Hepatocyte (in vitro differentiated cells): Measurements from ENCODE around the gene NCAM1. TPM values are rescaled to one million over a fixed set of nuclear protein-coding genes. Genes with fewer than 3 reads are reported as not detected.

ENCODE experiments used
- DNase-seq: peaks from one replicate; pipeline ENCODE4 v3.0.0-alpha.2; 2016; ENCODE audit warnings: low spot score
- H2AFZ ChIP-seq: fragments of 200-600 bp; sonication (generic); 2 replicates; pipeline ENCODE4 v1.6.0; 2016; ENCODE audit warnings: antibody characterized with exemption, mild to moderate bottlenecking
- H3K27ac ChIP-seq: fragments of 200-600 bp; sonication (generic); 2 replicates; pipeline ENCODE4 v1.5.1; 2016; ENCODE audit warnings: mild to moderate bottlenecking
- H3K27me3 ChIP-seq: fragments of 200-600 bp; sonication (generic); 2 replicates; pipeline ENCODE4 v1.6.1; 2016
- H3K36me3 ChIP-seq: fragments of 200-600 bp; sonication (generic); replicated peaks from 2 replicates; pipeline ENCODE4 v1.5.1; 2016; ENCODE audit warnings: low read depth; ENCODE audit not compliant: insufficient read depth
- H3K4me1 ChIP-seq: fragments of 200-600 bp; sonication (generic); 2 replicates; pipeline ENCODE4 v1.5.1; 2016; ENCODE audit warnings: mild to moderate bottlenecking, moderate library complexity; ENCODE audit not compliant: insufficient read depth
- H3K4me2 ChIP-seq: fragments of 200-600 bp; sonication (generic); 2 replicates; pipeline ENCODE4 v1.6.0; 2016
- H3K4me3 ChIP-seq: fragments of 200-600 bp; sonication (generic); 2 replicates; pipeline ENCODE4 v1.5.1; 2016; ENCODE audit warnings: mild to moderate bottlenecking
- H3K79me2 ChIP-seq: fragments of 200-600 bp; sonication (generic); 2 replicates; pipeline ENCODE4 v1.6.0; 2017; ENCODE audit warnings: mild to moderate bottlenecking
- H3K9me2 ChIP-seq: fragments of 200-600 bp; sonication (generic); replicated peaks from 2 replicates; pipeline ENCODE4 v1.6.0; 2017; ENCODE audit warnings: mild to moderate bottlenecking; ENCODE audit not compliant: insufficient read depth
- H3K9me3 ChIP-seq: fragments of 200-600 bp; sonication (generic); 2 replicates; pipeline ENCODE4 v1.5.1; 2016; ENCODE audit warnings: low read depth, mild to moderate bottlenecking
- H4K20me1 ChIP-seq: fragments of 200-600 bp; sonication (generic); 2 replicates; pipeline ENCODE4 v1.6.0; 2016; ENCODE audit warnings: mild to moderate bottlenecking; ENCODE audit not compliant: insufficient read depth, poor library complexity, severe bottlenecking
- EZH2 ChIP-seq: fragments of 200-600 bp; sonication (generic); IDR thresholded peaks from 2 replicates; pipeline ENCODE4 v1.6.1; 2016; ENCODE audit warnings: antibody characterized with exemption, mild to moderate bottlenecking, borderline replicate concordance
- EZH2phosphoT487 ChIP-seq: fragments of 200-600 bp; sonication (generic); IDR thresholded peaks from one replicate; pipeline ENCODE4 v1.6.1; 2018; ENCODE audit warnings: antibody characterized with exemption, mild to moderate bottlenecking, low read depth, moderate library complexity; ENCODE audit not compliant: unreplicated experiment, severe bottlenecking
- WGBS: methylation state at CpG from one replicate; pipeline ENCODE4 v1.1.6; 2016; ENCODE audit warnings: low lambda C conversion rate; ENCODE audit errors: missing lambda C conversion rate; 5-methylcytosine and 5-hydroxymethylcytosine counted together
- polyA plus RNA-seq: library from polyadenylated mRNA; unstranded; fragments of >200 nt; fragmentation: Nextera tagmentation; extraction: Ambion mirVana; gene quantifications from 2 replicates; pipeline ENCODE4 v1.2.1, GENCODE V29; 2016
- total RNA-seq: library from RNA; depleted of rRNA; stranded (reverse); fragments of >200 nt; gene quantifications from 2 replicates; pipeline ENCODE4 v1.2.3, GENCODE V29; 2014
- TF ChIP-seq, protein P1 (sequence below): fragments of 200-600 bp; sonication (generic); IDR thresholded peaks from 2 replicates; pipeline ENCODE4 v1.5.1; 2016; ENCODE audit warnings: antibody characterized with exemption, mild to moderate bottlenecking; ENCODE audit not compliant: poor library complexity

Gene NCAM1
- total and polyA plus RNA-seq, 2 experiments from 2014 or later: 12.4 to 27.2 TPM

DNA sequence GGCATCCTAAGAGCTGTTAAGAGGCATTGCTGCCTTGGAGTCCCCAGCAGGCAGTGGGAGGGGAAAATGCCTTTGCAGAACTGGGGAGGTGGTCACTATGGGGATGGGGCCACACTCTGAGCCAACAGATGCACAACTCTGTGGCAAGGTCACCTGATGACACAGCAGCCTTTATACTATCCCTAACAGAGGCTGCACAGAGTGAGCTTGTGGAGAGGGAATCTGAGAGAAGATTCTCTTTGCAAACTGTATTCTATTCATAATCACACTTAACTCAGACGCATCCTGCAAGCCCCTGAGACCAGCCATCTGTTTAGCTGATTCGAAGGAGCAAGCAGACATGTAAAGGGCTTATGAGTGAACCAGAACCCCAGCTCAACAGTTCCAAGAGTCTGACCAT lies 304.1 kb downstream of the NCAM1 start:
- Histone ChIP-seq H4K20me1 (no peaks in the 10 kb centered on the region), H3K9me2 (no peaks in the 10 kb centered on the region), H3K4me1 (no peaks in the 10 kb centered on the region), H3K27me3 (no peaks in the 10 kb centered on the region), H3K9me3 (no peaks in the 10 kb centered on the region), H3K79me2 (no peaks in the 10 kb centered on the region), H3K4me3 (no peak overlapping the region), H2AFZ (no peak overlapping the region), H3K4me2 (no peak overlapping the region), H3K27ac (no peak overlapping the region), H3K36me3 (no peaks in the 10 kb centered on the region)
- TF ChIP-seq, protein P1, sequence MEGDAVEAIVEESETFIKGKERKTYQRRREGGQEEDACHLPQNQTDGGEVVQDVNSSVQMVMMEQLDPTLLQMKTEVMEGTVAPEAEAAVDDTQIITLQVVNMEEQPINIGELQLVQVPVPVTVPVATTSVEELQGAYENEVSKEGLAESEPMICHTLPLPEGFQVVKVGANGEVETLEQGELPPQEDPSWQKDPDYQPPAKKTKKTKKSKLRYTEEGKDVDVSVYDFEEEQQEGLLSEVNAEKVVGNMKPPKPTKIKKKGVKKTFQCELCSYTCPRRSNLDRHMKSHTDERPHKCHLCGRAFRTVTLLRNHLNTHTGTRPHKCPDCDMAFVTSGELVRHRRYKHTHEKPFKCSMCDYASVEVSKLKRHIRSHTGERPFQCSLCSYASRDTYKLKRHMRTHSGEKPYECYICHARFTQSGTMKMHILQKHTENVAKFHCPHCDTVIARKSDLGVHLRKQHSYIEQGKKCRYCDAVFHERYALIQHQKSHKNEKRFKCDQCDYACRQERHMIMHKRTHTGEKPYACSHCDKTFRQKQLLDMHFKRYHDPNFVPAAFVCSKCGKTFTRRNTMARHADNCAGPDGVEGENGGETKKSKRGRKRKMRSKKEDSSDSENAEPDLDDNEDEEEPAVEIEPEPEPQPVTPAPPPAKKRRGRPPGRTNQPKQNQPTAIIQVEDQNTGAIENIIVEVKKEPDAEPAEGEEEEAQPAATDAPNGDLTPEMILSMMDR: no peak
- TF ChIP-seq EZH2phosphoT487: no peak
- TF ChIP-seq EZH2: no peak
- DNase-seq: no peak
- 89% methylated on average over 2 of the region's 2 CpGs for WGBS

DNA sequence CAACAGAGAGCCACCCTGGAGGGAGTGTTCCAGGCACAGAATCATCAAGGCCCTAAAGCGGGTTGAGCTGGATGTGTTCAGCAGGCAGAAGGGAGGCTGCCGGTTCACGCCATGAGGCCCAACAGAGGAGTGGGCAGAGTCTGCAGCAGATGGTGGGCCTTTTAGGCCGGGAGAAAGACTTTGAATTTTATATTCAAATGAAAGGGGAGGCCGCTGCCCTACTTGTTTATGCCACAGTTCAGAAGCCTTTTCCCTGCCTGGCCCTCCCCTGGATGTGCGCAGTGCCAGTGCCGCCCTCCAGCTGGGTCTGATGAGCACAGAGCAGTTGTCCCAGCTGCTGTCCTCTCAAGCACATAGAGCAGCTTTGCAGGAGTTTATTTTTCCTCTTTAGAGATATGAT lies 306.3 kb downstream of the NCAM1 start:
- no peaks in the 10 kb centered on the region for H3K9me2 ChIP-seq
- H2AFZ ChIP-seq: no peak overlapping the region
- H4K20me1 ChIP-seq: no peaks in the 10 kb centered on the region
- no peak for DNase-seq
- 89% methylated on average over 7 of the region's 7 CpGs for WGBS
- H3K27ac ChIP-seq: no peak overlapping the region
- H3K9me3 ChIP-seq: no peaks in the 10 kb centered on the region
- H3K4me1 ChIP-seq: no peaks in the 10 kb centered on the region
- no peaks in the 10 kb centered on the region for H3K79me2 ChIP-seq
- no peaks in the 10 kb centered on the region for H3K36me3 ChIP-seq
- no peaks in the 10 kb centered on the region for H3K27me3 ChIP-seq
- H3K4me3 ChIP-seq: no peak overlapping the region
- H3K4me2 ChIP-seq: no peak overlapping the region
- TF ChIP-seq EZH2phosphoT487: no peak
- TF ChIP-seq, protein P1: no peak

DNA sequence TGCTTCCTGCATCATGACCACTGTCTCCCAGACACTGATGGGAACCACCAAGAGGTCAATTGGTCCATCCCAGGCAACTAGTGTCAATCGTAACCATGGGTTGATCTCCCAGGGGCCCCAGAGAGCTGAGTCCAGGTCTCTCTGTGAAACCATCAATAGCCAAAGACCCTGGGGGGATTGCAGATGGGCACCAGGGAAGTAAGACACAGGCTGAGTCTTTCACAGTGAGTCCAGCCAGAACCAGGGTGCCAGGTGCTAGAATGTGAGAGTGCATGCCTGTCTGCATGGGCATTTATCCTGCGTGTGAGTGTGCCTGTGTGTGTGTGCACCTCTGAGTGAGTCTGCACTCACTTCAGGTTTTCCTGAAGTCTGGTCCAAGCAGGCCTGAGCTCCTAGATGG lies 307.9 kb downstream of the NCAM1 start:
- TF ChIP-seq EZH2phosphoT487 (no peak), EZH2 (no peak)
- TF ChIP-seq, protein P1: no peak
- Histone ChIP-seq H3K79me2 (no peaks in the 10 kb centered on the region), H3K9me3 (no peaks in the 10 kb centered on the region), H3K36me3 (no peaks in the 10 kb centered on the region), H3K27ac (no peak overlapping the region), H4K20me1 (no peaks in the 10 kb centered on the region), H2AFZ (no peak overlapping the region), H3K27me3 (no peaks in the 10 kb centered on the region), H3K9me2 (no peaks in the 10 kb centered on the region), H3K4me2 (no peak overlapping the region), H3K4me1 (no peaks in the 10 kb centered on the region), H3K4me3 (no peak overlapping the region)
- WGBS: 94% methylated on average over 2 of the region's 2 CpGs
- no peak for DNase-seq

DNA sequence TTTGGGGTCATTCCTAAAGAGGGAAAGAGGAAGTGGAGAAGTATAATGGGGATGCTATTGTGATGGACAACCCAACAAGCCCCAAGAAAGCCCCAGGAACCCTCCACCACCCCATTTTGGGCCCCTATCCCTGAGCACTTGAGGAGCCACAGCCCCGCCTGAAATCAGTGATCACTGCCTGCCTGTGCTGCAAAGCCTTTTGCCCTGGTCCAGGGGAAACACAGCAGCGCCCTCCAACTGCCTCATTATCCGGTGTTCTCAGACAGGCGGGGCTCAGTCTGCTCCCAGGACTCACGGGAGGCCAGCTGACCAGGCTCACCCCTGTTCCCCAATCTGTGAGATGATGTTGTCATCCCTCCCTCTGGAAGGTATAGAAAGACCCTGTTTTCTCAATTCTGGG lies 308.4 kb downstream of the NCAM1 start:
- H3K9me2 ChIP-seq: no peaks in the 10 kb centered on the region
- 96% methylated on average over 5 of the region's 5 CpGs for WGBS

More for the DNA sequence above, 308.4 kb downstream of the NCAM1 start:
- H3K4me1 ChIP-seq: no peaks in the 10 kb centered on the region
- H3K27me3 ChIP-seq: no peaks in the 10 kb centered on the region
- H3K9me3 ChIP-seq: no peaks in the 10 kb centered on the region
- no peak overlapping the region for H3K4me3 ChIP-seq
- TF ChIP-seq, protein P1: no peak
- no peak for TF ChIP-seq EZH2
- no peak for TF ChIP-seq EZH2phosphoT487
- H3K4me2 ChIP-seq: no peak overlapping the region
- H2AFZ ChIP-seq: no peak overlapping the region
- H4K20me1 ChIP-seq: no peaks in the 10 kb centered on the region
- H3K27ac ChIP-seq: no peak overlapping the region
- no peaks in the 10 kb centered on the region for H3K79me2 ChIP-seq
- DNase-seq: no peak
- no peaks in the 10 kb centered on the region for H3K36me3 ChIP-seq
